ENCODE data around the gene HYKK.
A peak's percentile ranks its signal among the peaks of the same experiment; 100 is the strongest.

The HYKK gene

DNA sequence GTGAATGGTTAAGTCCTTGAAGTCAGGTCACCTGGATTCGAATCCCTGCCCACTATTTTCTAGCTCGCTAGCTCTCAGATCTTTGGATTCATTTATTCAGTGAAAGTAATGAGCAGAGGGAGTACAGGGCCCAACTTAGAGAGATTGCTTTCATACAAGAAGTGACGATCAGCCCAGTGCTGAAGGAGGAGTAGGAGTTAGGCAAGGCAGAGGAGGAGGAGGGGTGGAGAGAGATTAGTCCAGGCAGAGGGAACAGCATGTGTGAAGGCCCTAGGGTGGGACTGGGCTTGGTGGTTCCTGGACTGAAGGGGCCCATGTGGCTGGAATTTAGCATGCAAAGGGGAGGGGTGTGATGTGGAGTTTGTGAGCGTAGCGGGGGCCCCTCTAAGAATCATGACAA lies 54.1 kb downstream of the HYKK start:
- TF ChIP-seq, protein P1, sequence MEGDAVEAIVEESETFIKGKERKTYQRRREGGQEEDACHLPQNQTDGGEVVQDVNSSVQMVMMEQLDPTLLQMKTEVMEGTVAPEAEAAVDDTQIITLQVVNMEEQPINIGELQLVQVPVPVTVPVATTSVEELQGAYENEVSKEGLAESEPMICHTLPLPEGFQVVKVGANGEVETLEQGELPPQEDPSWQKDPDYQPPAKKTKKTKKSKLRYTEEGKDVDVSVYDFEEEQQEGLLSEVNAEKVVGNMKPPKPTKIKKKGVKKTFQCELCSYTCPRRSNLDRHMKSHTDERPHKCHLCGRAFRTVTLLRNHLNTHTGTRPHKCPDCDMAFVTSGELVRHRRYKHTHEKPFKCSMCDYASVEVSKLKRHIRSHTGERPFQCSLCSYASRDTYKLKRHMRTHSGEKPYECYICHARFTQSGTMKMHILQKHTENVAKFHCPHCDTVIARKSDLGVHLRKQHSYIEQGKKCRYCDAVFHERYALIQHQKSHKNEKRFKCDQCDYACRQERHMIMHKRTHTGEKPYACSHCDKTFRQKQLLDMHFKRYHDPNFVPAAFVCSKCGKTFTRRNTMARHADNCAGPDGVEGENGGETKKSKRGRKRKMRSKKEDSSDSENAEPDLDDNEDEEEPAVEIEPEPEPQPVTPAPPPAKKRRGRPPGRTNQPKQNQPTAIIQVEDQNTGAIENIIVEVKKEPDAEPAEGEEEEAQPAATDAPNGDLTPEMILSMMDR (IDR thresholded peaks at IDR 0.05; ENCODE audit: extremely low read depth, missing control alignments), result no peak
- DNase-seq (ENCODE audit: low spot score), result no peak

DNA sequence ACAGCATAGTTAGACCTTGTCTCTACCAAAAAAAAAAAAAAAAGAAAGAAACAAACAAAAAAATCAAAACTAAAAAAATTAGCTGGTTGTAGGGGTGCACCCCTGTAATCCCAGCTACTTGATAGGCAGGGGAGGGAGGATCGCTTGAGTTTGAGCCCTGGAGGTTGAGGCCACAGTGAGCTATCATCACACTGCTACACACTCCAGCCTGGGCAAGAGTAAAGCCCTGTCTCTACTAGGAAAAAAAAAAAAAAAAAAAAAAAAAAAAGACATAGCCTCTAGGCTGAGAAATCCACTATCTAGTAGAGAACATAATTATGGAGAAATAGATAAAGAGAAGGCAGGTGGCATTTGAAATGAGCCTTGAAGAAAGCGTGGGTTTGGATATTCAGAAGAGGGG lies 55.7 kb downstream of the HYKK start:
- no peak for DNase-seq (ENCODE audit: low spot score)

DNA sequence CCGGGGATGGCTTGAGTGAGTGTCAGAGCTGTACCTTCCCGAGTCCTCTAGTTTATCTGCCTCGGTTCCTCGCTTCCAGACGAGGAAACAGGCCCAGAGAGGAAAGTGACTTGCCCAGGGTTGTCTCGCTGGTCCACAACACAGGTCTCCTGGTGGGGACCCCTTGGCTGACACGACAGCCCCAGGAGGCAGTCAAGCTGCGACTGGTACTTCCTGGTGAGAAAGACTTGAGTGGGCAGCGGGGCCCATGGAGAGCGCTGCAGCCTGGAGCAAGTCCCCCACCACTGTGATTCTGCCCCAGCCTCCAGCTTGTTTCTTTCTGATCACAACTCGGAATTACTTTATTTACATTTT lies 57.3 kb downstream of the HYKK start:
- TF ChIP-seq, protein P1 (IDR thresholded peaks at IDR 0.05; ENCODE audit: extremely low read depth, missing control alignments), result no peak
- DNase-seq (ENCODE audit: low spot score), result no peak

More for the DNA sequence above, 55.7 kb downstream of the HYKK start:
- TF ChIP-seq, protein P1 (IDR thresholded peaks at IDR 0.05; ENCODE audit: extremely low read depth, missing control alignments), result no peak

DNA sequence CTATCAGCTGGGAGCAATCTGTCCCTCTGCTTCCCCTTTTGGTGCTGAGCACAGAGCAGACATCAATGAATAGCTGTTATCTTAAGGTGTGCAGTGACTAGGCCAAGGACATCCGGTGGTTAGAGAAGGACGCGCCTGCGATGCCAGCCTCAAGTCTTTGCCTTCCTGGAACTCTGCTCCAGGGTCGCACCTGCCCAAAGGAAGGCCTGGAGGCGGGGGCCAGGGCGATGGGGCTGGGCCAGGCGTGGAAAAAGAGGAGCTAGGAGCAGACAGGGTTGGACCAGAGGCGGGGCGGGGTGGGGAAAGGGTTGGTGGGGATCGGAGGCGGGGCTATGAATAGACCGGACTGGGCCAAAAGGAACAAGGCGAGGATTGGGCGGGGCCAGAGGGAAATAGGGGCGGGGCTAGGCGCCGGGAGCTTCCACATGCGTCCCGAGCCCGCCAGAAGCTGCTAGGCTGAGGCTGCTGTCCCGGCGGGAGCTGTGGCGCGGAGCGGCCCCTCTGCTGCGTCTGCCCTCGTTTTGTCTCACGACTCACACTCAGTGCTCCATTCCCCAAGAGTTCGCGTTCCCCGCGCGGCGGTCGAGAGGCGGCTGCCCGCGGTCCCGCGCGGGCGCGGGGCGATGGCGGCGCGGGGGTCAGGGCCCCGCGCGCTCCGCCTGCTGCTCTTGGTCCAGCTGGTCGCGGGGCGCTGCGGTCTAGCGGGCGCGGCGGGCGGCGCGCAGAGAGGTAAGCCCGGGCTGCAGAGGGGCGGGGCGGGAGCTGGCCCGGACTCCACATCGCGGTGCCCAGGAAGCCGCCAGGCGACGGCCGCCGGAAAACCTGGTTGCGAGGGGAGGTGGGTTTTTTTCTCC lies 57.9 kb downstream of the HYKK start, which contains the start of gene CHRNA5:
Gene CHRNA5, plus strand, starts transcription at position 424 of the 854 bp plus-strand sequence. Its CDS starts 200 bp downstream, at position 624.
- peak; percentile 89 for DNase-seq (ENCODE audit: low spot score)
- TF ChIP-seq, protein P1 (IDR thresholded peaks at IDR 0.05; ENCODE audit: extremely low read depth, missing control alignments), result no peak

DNA sequence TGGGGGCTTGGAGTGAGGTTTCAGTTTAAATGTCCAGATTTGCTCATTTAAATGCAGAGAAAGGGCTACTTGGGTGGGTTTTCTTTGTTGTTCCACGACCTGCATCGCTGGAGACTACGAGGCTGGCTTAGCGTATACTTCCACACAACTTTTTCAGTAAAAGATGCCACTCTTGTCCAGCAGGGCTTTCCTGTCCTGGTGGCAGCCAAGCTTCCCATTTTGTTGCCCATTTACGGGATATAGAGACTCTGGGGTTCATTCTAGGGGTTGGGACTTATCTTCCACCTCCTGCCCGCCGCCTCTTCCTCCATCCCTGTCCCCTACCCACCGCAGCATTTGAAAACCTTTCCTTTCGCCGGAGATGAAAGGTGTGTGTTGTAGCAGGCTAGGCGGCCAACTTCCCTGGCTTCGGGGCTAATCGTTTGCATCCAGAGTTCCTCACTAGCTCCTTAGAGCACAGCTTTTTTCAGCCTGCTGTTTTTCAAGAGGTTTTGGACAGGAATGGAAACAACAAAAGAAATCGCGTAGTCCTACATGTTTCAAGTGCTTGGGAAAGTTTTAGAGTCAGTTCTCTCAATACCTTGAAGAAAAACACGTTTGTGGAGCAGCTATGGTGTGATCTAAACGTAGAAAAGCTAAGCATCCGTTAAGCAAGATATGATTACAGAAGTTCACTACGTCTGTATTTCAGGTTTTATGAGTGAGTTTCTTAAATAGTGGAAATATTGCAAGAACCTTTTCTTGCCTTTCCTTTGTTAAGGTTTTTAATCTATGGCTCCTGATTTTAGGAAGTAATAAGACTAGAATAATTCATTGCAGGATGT lies 58.8 kb downstream of the HYKK start:
- peak; percentile 51 for DNase-seq (ENCODE audit: low spot score)
- TF ChIP-seq, protein P1 (IDR thresholded peaks at IDR 0.05; ENCODE audit: extremely low read depth, missing control alignments), result no peak

DNA sequence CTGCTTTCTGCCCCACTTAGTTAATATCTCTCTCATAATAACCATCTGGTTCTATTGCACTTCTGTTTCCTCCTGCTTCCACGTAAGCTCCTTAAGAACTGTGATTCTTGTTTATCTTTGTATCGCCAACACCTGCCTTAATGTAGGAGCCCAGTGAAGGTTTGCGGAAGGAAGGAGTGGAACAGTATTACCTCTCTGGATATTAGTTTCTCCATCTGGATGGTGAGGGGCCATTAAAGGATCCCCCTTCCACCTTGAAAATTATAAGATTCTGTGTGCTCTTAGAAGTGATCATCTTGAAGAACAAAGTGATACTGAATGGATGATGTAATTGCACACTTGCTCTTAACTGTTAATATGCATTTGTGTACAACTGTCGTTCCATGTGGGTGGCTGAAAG lies 60.2 kb downstream of the HYKK start:
- TF ChIP-seq, protein P1 (IDR thresholded peaks at IDR 0.05; ENCODE audit: extremely low read depth, missing control alignments), result no peak
- peak; percentile 18 for DNase-seq (ENCODE audit: low spot score)

DNA sequence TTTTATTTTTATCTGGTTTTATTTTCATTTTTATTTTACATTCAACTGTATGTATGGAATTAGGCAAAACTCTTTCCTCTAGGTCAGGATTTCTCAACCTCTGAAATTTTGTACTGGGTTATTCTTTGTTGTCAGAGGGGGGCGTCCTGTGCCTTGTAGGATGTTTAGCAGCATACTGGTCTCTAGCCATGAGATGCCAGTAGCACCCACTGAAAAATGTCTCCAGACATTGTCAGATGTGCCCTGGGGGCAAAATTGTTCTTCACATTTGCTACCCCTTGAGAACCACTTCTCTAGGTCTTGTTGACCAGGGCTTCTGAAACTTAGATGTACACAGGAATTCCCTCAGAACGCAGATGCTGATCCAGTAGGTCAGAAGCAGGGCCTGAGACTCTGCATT lies 63.3 kb downstream of the HYKK start:
- TF ChIP-seq, protein P1 (IDR thresholded peaks at IDR 0.05; ENCODE audit: extremely low read depth, missing control alignments), result no peak
- DNase-seq (ENCODE audit: low spot score), result no peak

All from GM20000 (cell line).